HFFc6 (cell line): ENCODE data around the gene GALNT16. TPM values are rescaled to one million over a fixed set of nuclear protein-coding genes. Genes with fewer than 3 reads are reported as not detected.
A peak's percentile ranks its signal among the peaks of the same experiment; 100 is the strongest.

Source experiments
- DNase-seq: peaks from one replicate; pipeline ENCODE4 v3.0.0-alpha.2; 2018
- H3K27ac Mint-ChIP-seq: 2 replicates; pipeline ENCODE4 v1.8.0; 2020; ENCODE audit warnings: mild to moderate bottlenecking, mixed read lengths
- H3K27me3 Mint-ChIP-seq: 2 replicates; pipeline ENCODE4 v1.8.0; 2021; ENCODE audit warnings: mild to moderate bottlenecking, moderate library complexity, mixed read lengths; ENCODE audit not compliant: insufficient read depth
- H3K36me3 Mint-ChIP-seq: 2 replicates; pipeline ENCODE4 v1.8.0; 2021; ENCODE audit warnings: low read depth, mixed read lengths
- H3K4me1 Mint-ChIP-seq: 2 replicates; pipeline ENCODE4 v1.8.0; 2020; ENCODE audit warnings: low read depth, mixed read lengths
- H3K4me3 Mint-ChIP-seq: 2 replicates; pipeline ENCODE4 v1.8.0; 2020; ENCODE audit warnings: mild to moderate bottlenecking, moderate library complexity, mixed read lengths
- H3K9me3 Mint-ChIP-seq: 2 replicates; pipeline ENCODE4 v1.8.0; 2020; ENCODE audit warnings: mild to moderate bottlenecking, mixed read lengths
- CTCF ChIP-seq: fragments of 200-600 bp; sonication (generic); IDR thresholded peaks from 2 replicates; pipeline ENCODE4 v1.5.0; 2021; ENCODE audit warnings: antibody characterized with exemption, mild to moderate bottlenecking
- total RNA-seq, 6 experiments: library from RNA; stranded (reverse); fragmentation: NEBNext Ultra II Directional; extraction: Animal tissue kit (Norgen Biotek cat#: 25700); gene quantifications; 2 replicates in 1 of 6; 3 replicates in 5 of 6; pipeline ENCODE4 v1.2.3, GENCODE V29; 2021

Gene GALNT16
- total RNA-seq, 6 experiments from 2014 or later: 0.11 to 0.38 (median 0.24) TPM

DNA sequence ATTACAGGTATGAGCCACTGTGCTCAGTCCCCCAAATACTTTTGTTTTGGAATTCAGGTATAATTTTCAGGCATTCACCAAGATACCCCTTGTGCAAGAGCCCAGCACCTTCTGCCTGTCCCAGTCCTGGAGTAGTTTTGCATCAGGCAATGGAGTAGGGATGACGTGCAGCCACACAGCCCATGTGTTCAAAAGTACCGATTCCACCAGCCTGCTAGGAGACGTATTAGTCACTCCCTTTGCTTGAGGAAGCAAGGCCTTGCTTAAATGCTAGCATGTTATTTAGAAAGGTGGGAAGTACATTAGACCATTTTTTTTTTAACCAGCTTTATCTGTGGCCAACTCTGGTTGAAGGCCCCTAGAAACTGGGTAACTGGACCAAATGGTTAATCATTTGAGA is 15.0 kb upstream of the GALNT16 start:
- Mint-ChIP-seq H3K4me3 (no peak overlapping the region), H3K27me3 (peaks cover 7% of the 10 kb centered on the region), H3K4me1 (peaks cover 33% of the 10 kb centered on the region), H3K27ac (no peak overlapping the region), H3K36me3 (no peaks in the 10 kb centered on the region), H3K9me3 (no peaks in the 10 kb centered on the region)
- DNase-seq: no peak
- TF ChIP-seq CTCF: no peak

DNA sequence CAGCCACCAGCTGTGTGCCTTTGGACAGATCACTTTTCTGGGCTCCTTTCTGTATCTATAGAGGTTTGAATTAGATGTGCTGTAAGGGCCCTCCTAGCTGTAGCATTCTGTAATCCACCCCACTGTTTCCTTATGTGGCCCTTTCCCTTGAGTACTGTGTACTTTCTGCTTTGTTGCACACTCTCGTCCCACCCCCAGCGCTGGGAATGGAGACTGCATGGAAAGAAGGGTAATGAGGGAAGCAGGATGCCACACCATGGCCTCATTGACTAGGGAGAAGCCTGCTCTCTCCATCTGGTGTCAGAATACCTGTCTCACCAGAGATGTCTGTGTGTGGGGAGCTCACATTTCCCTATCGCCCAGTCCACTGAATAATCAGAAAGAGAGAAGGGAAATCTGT is 13.6 kb upstream of the GALNT16 start:
- Mint-ChIP-seq H3K27ac (no peak overlapping the region), H3K4me1 (peaks cover 33% of the 10 kb centered on the region), H3K36me3 (no peaks in the 10 kb centered on the region), H3K4me3 (no peak overlapping the region), H3K9me3 (no peaks in the 10 kb centered on the region), H3K27me3 (peaks cover 10% of the 10 kb centered on the region)
- DNase-seq: no peak
- no peak for TF ChIP-seq CTCF

GRCh38 chr14:69247676-69248440 is 12.1 kb upstream of the GALNT16 start:
- peaks cover 9% of the 10 kb centered on the region for H3K27me3 Mint-ChIP-seq
- peaks cover 26% of the 10 kb centered on the region for H3K4me1 Mint-ChIP-seq
- H3K27ac Mint-ChIP-seq: peak overlapping the region; percentile 55
- DNase-seq: peak; percentile 72
- H3K9me3 Mint-ChIP-seq: no peaks in the 10 kb centered on the region
- peak overlapping the region; percentile 46 for H3K4me3 Mint-ChIP-seq
- no peaks in the 10 kb centered on the region for H3K36me3 Mint-ChIP-seq
- TF ChIP-seq CTCF: peak; percentile 81

DNA sequence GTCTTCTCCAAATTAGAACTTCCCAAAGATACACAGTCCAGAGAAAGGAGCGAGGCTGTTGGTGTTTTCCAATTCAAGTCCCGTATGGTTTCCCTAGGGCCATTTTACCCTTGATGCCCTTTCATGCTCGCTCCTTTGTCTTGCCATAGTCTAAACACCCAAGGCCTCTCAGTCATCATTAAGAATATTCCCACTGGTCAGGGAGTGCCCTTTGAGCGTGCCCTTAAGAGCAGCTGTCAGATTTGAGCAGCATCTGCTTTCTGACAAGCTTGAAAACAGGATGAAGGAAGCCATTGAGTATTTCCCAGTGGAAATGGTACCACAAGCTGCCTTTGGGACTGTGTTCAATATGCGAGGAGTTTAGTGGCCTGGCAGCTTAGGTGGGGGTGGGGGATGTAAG is 10.4 kb upstream of the GALNT16 start:
- Mint-ChIP-seq H3K27ac (no peak overlapping the region), H3K36me3 (no peaks in the 10 kb centered on the region), H3K4me3 (no peak overlapping the region), H3K4me1 (peaks cover 19% of the 10 kb centered on the region), H3K9me3 (no peaks in the 10 kb centered on the region), H3K27me3 (peaks cover 10% of the 10 kb centered on the region)
- TF ChIP-seq CTCF: no peak
- no peak for DNase-seq

DNA sequence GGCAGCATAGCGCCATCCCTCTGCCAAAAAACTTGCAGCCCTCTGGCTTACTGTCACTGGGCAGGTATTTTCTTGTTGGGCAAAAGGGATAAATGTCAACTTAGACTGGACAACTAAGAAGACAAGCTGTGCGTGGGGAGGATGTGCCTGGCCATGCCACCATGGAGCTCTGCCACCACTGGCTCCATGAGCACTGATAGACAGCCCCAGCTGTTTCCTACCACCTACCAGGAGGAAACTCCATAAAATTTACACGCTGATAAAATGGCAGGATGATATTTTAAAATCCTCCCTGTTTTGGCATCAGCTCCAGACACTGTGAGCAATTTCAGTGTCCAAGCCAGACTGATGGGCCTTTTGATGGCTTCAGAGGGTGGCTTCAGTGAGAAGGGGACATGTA is 7.1 kb upstream of the GALNT16 start:
- no peaks in the 10 kb centered on the region for H3K36me3 Mint-ChIP-seq
- H3K27me3 Mint-ChIP-seq: peaks cover 25% of the 10 kb centered on the region
- H3K27ac Mint-ChIP-seq: no peak overlapping the region
- H3K4me1 Mint-ChIP-seq: peaks cover 9% of the 10 kb centered on the region
- no peaks in the 10 kb centered on the region for H3K9me3 Mint-ChIP-seq
- no peak overlapping the region for H3K4me3 Mint-ChIP-seq
- DNase-seq: no peak
- no peak for TF ChIP-seq CTCF
